Trophoblast cell (in vitro differentiated cells and primary cell): ENCODE data around the gene PLP2.
"Not testable (repeated sequence)": the region's sequence is repeated elsewhere in the genome, so short reads cannot be mapped to it uniquely, and the experiment has no call there.

Experiments
- DNase-seq, 2 donors: peaks; one replicate each; pipeline ENCODE4 v3.0.0-alpha.2; 2016
- H2AFZ ChIP-seq: 2 replicates; pipeline ENCODE4 v1.6.1; 2013; ENCODE audit warnings: low read length, moderate library complexity, mild to moderate bottlenecking; ENCODE audit not compliant: insufficient read depth, poor library complexity
- H2AK5ac ChIP-seq: 2 replicates; pipeline ENCODE4 v1.6.1; 2013; ENCODE audit warnings: mild to moderate bottlenecking, low read length
- H2BK120ac ChIP-seq: 2 replicates; pipeline ENCODE4 v1.6.1; 2013; ENCODE audit warnings: low read length, mild to moderate bottlenecking, moderate library complexity; ENCODE audit not compliant: insufficient read depth, poor library complexity
- H2BK12ac ChIP-seq: 2 replicates; pipeline ENCODE4 v1.6.1; 2013; ENCODE audit warnings: mild to moderate bottlenecking, low read length, moderate library complexity
- H2BK5ac ChIP-seq: 2 replicates; pipeline ENCODE4 v1.6.1; 2013; ENCODE audit warnings: low read length, low read depth, moderate library complexity, mild to moderate bottlenecking; ENCODE audit not compliant: poor library complexity
- H3K14ac ChIP-seq: 2 replicates; pipeline ENCODE4 v1.6.1; 2013; ENCODE audit warnings: mild to moderate bottlenecking, low read length
- H3K18ac ChIP-seq: 2 replicates; pipeline ENCODE4 v1.6.1; 2013; ENCODE audit warnings: mild to moderate bottlenecking, low read length
- H3K23ac ChIP-seq: 2 replicates; pipeline ENCODE4 v1.6.1; 2013; ENCODE audit warnings: low read length
- H3K27ac ChIP-seq: 2 replicates; pipeline ENCODE4 v1.5.1; 2013; ENCODE audit warnings: low read depth, mild to moderate bottlenecking, inconsistent platforms, low read length, moderate library complexity
- H3K27me3 ChIP-seq: 2 replicates; pipeline ENCODE4 v1.6.1; 2013; ENCODE audit warnings: inconsistent platforms, mild to moderate bottlenecking, low read length, moderate library complexity; ENCODE audit not compliant: insufficient read depth
- H3K36me3 ChIP-seq, 2 experiments: 1 replicate in 1 of 2; 2 replicates in 1 of 2; pipeline ENCODE4 v1.6.1; 2013; ENCODE audit warnings: low read length in 2 of 2, mild to moderate bottlenecking in 2 of 2, moderate library complexity in 1 of 2; ENCODE audit not compliant: insufficient read depth in 2 of 2, control insufficient read depth in 1 of 2
- H3K4ac ChIP-seq: 2 replicates; pipeline ENCODE4 v1.6.1; 2013; ENCODE audit warnings: low read depth, mild to moderate bottlenecking, low read length, moderate library complexity
- H3K4me1 ChIP-seq, 2 experiments: 1 replicate in 1 of 2; 2 replicates in 1 of 2; pipeline ENCODE4 v1.6.1; 2013; ENCODE audit warnings: low read length in 2 of 2, mild to moderate bottlenecking in 2 of 2, moderate library complexity in 1 of 2; ENCODE audit not compliant: insufficient read depth in 2 of 2, control insufficient read depth in 1 of 2
- H3K4me2 ChIP-seq: 2 replicates; pipeline ENCODE4 v1.6.1; 2013; ENCODE audit warnings: inconsistent platforms, mild to moderate bottlenecking, low read length, moderate library complexity
- H3K4me3 ChIP-seq: 2 replicates; pipeline ENCODE4 v1.5.1; 2013; ENCODE audit warnings: mild to moderate bottlenecking, low read depth, low read length, inconsistent platforms
- H3K79me1 ChIP-seq: one replicate; pipeline ENCODE4 v1.6.1; 2013; ENCODE audit warnings: low read length
- H3K79me2 ChIP-seq: 2 replicates; pipeline ENCODE4 v1.6.1; 2013; ENCODE audit warnings: low read length, mild to moderate bottlenecking; ENCODE audit not compliant: control insufficient read depth, insufficient read depth, poor library complexity
- H3K9ac ChIP-seq: 2 replicates; pipeline ENCODE4 v1.6.1; 2013; ENCODE audit warnings: mild to moderate bottlenecking, low read length
- H3K9me3 ChIP-seq: 2 replicates; pipeline ENCODE4 v1.6.1; 2013; ENCODE audit warnings: low read depth, mild to moderate bottlenecking, control low read depth, inconsistent platforms, low read length; ENCODE audit not compliant: insufficient read depth
- H4K12ac ChIP-seq: 2 replicates; pipeline ENCODE4 v1.6.1; 2013; ENCODE audit warnings: low read depth, mild to moderate bottlenecking, low read length, moderate library complexity
- H4K8ac ChIP-seq: 2 replicates; pipeline ENCODE4 v1.6.1; 2013; ENCODE audit warnings: low read depth, mild to moderate bottlenecking, low read length, moderate library complexity
- H4K91ac ChIP-seq: one replicate; pipeline ENCODE4 v1.6.1; 2013; ENCODE audit warnings: low read depth, mild to moderate bottlenecking, low read length, moderate library complexity
- WGBS: extraction: QIAGEN DNeasy Blood & Tissue Kit; methylation state at CpG from one replicate; pipeline ENCODE4 v1.1.7; 2013; ENCODE audit warnings: missing lambda C conversion rate; ENCODE audit not compliant: insufficient read length, insufficient coverage; ENCODE audit errors: extremely low coverage; 5-methylcytosine and 5-hydroxymethylcytosine counted together

Gene PLP2

DNA sequence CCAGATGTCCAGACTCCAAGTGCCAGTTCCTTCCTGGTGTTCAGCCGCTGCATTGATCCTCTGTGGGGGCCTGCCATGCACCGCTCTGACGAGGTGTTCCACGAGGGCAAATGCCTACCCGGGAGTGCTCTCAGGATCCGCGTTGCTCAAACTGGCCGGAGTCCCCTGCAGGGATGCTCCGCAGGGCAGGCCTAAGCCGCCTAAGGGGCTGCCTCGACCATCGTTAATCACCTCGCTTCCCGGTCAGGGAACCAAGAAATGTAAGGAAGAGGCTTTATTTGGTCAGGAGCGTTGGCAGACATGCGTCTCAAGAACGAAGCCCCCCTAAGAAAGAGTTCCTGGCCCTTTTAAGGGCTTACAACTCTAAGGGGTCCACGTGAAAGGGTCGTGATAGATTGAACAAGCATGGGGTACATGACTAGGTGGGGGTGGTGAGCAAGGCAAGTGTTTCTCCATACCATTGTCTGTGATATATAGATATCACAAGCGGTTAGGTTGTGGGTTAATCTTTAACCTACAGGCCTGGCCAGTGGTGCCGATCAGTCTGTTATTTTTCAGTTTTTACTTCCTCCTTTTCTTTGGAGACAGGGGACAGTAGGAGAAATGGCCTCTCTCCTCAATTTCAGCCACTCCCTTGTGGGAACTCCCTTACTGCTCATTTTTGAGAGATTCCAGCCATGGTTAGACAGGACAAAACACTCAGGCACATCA, 23.2 kb upstream of the PLP2 start:
- not testable (repeated sequence) for H2BK5ac ChIP-seq, H4K91ac ChIP-seq, H3K9ac ChIP-seq, H4K12ac ChIP-seq, H3K9me3 ChIP-seq, H3K18ac ChIP-seq, H3K79me2 ChIP-seq, H2BK12ac ChIP-seq, DNase-seq, H3K4me1 ChIP-seq, H3K14ac ChIP-seq, H3K4me2 ChIP-seq, H3K4ac ChIP-seq, H3K27me3 ChIP-seq, H3K36me3 ChIP-seq, H3K23ac ChIP-seq, H3K4me3 ChIP-seq, H2AK5ac ChIP-seq, H2AFZ ChIP-seq, H4K8ac ChIP-seq, H3K27ac ChIP-seq, H3K79me1 ChIP-seq
- peak overlapping the region; percentile 13 for H2BK120ac ChIP-seq
- no CpG with 5 or more reads among the region's 21 CpGs for WGBS

DNA sequence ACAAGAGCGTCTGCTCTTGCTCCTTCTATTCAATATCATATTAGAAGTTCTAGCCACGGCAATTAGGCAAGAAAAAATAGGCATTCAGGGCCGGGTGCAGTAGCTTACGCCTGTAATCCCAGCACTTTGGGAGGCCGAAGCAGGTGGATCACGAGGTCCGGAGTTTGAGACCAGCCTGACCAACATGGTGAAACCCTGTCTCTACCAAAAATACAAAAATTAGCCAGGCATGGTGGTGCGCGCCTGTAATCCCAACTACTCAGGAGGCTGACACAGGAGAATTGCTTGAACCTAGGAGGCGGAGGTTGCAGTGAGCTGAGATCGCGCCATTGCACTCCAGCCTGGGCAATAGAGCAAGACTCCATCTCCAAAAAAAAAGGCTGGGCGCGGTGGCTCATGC, 22.4 kb upstream of the PLP2 start:
- H3K36me3 ChIP-seq, H2BK12ac ChIP-seq, H3K9ac ChIP-seq, H4K8ac ChIP-seq, H4K91ac ChIP-seq, H3K27me3 ChIP-seq, H4K12ac ChIP-seq, H2AFZ ChIP-seq, H3K27ac ChIP-seq, H2BK5ac ChIP-seq, H3K4me1 ChIP-seq, DNase-seq, H3K79me2 ChIP-seq, H3K23ac ChIP-seq, H3K79me1 ChIP-seq, H3K18ac ChIP-seq, H2BK120ac ChIP-seq, H3K4me2 ChIP-seq, H3K4me3 ChIP-seq, H2AK5ac ChIP-seq, H3K14ac ChIP-seq, H3K4ac ChIP-seq, H3K9me3 ChIP-seq: not testable (repeated sequence)
- WGBS, result no CpG with 5 or more reads among the region's 14 CpGs

DNA sequence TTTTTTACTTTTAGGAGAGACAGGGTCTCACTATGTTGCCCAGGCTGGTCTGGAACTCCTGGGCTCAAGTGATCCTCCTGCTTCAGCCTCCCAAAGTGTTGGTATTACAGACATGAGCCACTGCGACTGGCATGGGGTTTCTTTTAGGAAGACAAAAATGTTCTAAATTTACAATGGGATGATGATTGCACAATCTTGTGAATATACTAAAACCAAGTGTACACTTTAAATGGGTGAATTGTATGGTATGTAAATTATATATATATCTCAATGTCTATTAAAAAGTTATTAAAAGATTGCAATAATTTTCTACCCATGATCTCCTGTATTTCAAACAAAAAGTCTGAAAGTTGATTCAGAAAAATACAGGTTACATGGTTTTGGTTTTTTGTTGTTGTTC, 18.2 kb upstream of the PLP2 start:
- H3K9ac ChIP-seq, result no peak overlapping the region
- WGBS, result no CpG with 5 or more reads among the region's 1 CpG

DNA sequence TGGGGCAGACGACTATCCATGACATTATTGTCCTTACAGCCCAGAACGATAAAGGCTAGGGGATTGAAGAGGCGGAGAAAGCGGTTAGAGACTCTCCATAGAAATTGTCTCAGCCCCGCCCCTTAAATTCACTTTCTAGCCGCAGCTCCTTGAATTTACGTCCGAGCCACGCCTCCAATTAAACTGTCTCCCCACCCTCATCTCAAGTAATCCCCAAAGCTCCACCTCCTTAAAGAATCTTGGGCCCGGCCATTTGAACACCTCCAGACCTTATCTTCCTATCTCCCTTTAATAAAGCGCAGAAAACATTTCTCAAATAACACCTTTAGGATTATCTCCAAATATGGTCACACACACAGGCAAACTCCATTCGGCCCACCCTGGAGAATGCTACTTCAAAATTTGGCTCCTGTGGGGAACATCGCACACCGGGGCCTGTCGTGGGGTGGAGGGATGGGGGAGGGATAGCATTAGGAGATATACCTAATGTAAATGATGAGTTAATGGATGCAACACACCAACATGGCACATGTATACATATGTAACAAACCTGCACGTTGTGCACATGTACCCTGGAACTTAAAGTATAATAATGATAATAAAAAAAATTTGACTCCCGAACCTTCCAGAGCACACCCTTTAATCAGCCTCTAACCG, 16.3 kb upstream of the PLP2 start:
- Histone ChIP-seq H3K14ac (no peak overlapping the region), H2AFZ (peak overlapping the region; percentile 17), H2BK12ac (peak overlapping the region; percentile 9), H2AK5ac (no peak overlapping the region), H3K36me3 (no peaks in the 10 kb centered on the region), H3K4ac (no peak overlapping the region), H3K4me2 (peak overlapping the region; percentile 66), H3K4me3 (peak overlapping the region; percentile 50), H3K4me1 (no peaks in the 10 kb centered on the region), H2BK5ac (no peak overlapping the region), H3K27ac (no peak overlapping the region), H4K91ac (peak overlapping the region; percentile 62), H3K9me3 (no peaks in the 10 kb centered on the region), H3K18ac (no peak overlapping the region), H2BK120ac (no peak overlapping the region), H4K12ac (peak overlapping the region; percentile 80), H3K9ac (no peak overlapping the region), H3K79me1 (peaks cover 6% of the 10 kb centered on the region), H3K23ac (no peak overlapping the region), H3K27me3 (no peaks in the 10 kb centered on the region), H3K79me2 (peaks cover 2% of the 10 kb centered on the region), H4K8ac (peak overlapping the region; percentile 16)
- no CpG with 5 or more reads among the region's 18 CpGs for WGBS
- peak in 1 of 2 donors; percentile 12 for DNase-seq

More for the DNA sequence above, 18.2 kb upstream of the PLP2 start:
- Histone ChIP-seq H2BK12ac (no peak overlapping the region), H3K4me2 (no peak overlapping the region), H2BK120ac (no peak overlapping the region), H4K8ac (no peak overlapping the region), H3K4ac (no peak overlapping the region), H4K91ac (no peak overlapping the region), H3K36me3 (no peaks in the 10 kb centered on the region), H3K27ac (no peak overlapping the region), H3K9me3 (no peaks in the 10 kb centered on the region), H3K4me1 (no peaks in the 10 kb centered on the region), H3K14ac (no peak overlapping the region), H2BK5ac (no peak overlapping the region), H3K79me2 (peaks cover 2% of the 10 kb centered on the region), H2AK5ac (no peak overlapping the region), H3K79me1 (peaks cover 6% of the 10 kb centered on the region), H3K18ac (no peak overlapping the region), H2AFZ (no peak overlapping the region), H3K23ac (no peak overlapping the region), H3K4me3 (no peak overlapping the region), H4K12ac (no peak overlapping the region), H3K27me3 (no peaks in the 10 kb centered on the region)
- DNase-seq, result no peak
